Activated CD8-positive, alpha-beta memory T cell treated with anti-CD3 and anti-CD28 coated beads, Interleukin-2, amount 50 U/mL, for 24 hours (primary cell): Measurements from ENCODE around the gene RRP1.

Experiments used
- DNase-seq: peaks from one replicate; pipeline ENCODE4 v3.0.0-alpha.2; 2020; ENCODE audit errors: extremely low read depth

RRP1 gene, protein sequence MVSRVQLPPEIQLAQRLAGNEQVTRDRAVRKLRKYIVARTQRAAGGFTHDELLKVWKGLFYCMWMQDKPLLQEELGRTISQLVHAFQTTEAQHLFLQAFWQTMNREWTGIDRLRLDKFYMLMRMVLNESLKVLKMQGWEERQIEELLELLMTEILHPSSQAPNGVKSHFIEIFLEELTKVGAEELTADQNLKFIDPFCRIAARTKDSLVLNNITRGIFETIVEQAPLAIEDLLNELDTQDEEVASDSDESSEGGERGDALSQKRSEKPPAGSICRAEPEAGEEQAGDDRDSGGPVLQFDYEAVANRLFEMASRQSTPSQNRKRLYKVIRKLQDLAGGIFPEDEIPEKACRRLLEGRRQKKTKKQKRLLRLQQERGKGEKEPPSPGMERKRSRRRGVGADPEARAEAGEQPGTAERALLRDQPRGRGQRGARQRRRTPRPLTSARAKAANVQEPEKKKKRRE

DNA sequence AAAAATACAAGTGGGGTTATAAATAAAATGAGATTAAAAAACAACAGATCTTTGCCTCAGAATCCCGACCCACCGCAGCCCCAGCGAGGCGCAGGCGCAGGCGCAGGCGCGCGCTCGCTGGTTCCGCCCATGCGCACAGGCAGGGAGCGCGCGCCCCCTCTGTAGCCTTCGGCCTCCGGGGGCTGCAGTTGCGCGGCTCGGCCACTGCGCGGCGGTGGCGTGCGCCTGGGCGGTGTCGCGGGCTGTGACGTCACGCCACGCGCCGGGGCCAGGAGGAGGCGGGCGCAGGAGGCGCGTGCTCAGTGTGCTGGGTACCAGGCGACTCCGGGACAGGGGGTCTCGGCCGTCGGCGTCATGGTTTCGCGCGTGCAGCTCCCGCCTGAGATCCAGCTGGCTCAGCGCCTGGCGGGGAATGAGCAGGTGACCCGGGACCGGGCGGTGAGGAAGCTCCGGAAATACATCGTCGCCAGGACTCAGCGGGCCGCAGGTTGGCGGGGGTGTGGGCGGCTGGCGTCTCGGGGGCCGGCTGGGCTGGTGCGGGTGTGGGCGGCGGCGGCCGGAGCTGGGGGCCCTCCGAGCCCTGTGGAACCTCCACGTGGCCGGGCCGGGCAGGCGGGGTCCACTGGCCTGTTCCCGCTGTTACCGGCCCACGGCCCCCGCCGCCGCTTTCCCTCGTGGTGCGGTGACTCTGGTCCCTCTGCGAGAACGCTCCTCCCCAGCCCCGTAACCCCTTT lies at the start of gene RRP1:
Gene RRP1, plus strand, starts transcription at position 302 of the 734 bp plus-strand sequence. Its CDS starts 53 bp downstream, at position 355.
- DNase-seq, result peak; percentile 70

DNA sequence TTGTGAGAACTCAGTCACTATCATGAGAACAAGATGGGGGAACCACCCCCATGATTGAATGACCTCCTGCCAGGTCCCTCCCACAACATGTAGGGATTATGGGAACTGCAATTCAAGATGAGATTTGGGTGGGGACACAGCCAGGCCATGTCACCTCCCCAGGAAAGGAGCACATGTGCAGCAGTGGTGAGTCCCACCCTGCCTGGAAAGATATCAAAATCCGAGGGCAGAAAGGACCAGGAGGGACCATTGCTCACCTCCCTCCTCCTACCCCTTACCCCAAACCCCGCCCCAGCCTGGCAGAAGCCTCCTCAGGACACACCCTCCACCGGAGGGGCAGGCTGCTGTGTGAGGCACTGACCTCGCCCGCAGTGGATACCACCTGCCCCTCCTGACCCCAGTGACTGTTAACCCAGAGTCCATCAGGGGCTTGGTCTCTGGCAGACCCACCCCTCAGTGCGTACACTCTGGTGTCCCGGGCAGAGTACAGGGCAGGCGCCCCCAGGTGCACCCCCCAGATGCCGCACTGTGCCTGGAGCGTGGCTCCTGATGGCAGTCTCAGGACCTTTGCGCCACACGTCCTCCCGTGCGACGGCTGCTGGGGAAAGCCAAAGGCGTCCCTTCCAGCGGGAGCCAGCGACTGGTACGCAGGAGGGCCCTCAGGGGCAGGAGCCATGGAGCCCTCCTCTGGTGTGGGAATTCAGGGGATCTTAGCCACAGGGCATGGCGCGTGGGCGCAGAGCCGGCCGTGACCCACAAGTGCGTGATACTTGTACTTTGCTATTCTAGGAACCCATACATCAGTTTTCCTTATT lies 49.5 kb upstream of the RRP1 start:
- no peak for DNase-seq

DNA sequence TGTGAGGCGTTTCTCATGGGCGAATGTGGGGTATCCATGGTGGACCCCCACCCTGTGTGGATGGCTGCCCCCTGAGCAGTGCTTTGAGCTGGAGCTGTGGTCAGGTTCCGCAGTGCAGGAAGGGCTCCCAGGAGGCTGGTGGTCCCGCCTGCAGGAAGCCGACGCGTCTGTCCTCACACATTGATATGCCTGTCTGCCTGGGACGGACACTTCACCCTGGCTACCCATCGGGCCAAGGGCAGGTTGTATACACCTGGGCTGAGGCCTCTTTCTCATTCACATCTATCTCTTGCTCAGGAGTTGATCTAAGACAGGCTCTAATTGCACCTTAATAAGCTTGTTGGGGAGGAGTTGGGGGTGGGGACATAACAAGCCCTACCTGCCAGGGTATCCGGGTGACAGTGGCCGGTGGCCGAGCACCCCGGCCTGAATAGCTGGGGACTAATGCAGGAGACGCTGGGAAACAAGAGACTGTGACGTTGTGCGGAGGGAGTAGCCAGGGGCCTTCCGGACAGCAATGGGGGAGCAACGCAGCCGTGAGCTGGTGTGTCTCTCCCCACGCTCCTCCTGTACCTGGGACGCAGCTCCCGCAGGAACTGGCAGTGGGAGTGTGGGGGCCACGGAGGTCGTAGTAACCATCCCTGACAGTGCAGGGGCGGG lies 48.8 kb upstream of the RRP1 start:
- no peak for DNase-seq

DNA sequence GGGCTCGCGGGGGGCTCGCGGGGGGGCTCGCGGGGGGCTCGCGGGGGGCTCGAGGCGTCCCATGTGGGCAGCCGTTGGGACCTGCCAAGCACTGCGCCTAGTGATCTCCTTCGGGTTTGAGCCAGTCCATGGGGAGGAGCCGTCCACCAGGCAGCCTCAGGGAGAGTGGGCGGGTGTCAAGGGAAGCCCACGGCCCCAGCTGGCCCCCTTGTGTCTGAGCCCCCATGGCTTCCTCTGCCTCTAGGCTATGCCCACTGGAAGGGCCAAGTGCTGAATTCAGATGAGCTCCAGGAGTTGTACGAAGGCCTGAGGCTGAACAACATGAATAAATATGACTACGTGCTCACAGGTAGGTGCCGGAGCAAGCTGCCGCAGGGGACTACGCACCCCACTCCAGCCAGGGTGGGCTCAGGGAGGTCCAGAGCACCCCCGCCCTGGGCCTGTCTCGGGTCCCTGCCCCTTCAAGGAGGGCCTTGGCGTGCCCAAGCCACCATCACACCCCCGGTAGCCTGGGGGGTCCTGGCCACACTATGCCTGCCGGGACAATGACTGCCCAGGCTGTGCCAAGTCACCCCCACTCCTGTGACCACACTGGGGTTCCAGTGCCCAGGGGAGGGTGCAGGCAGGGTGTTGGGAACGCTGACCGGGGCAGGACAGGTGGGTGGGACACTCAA lies 47.8 kb upstream of the RRP1 start:
- no peak for DNase-seq

DNA sequence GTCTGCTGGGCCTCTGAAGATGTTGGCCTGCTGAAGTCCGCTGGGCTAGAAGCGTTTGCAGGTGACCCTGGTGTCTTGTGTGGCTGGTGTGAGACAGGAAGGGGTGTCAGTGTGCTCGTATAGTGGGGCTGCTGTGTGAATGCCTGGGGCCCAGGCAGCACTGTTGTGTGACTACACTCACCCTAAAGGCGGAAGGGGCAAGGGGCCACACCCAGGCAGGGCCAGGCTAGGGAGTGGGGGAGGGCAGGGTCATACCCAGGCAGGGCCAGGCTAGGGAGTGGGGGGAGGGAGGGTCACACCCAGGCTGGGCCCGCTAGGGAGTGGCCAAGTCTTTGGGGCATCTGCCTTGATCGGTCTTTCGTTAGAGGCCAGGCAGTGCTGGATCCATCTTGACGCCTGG lies 45.4 kb upstream of the RRP1 start:
- no peak for DNase-seq

DNA sequence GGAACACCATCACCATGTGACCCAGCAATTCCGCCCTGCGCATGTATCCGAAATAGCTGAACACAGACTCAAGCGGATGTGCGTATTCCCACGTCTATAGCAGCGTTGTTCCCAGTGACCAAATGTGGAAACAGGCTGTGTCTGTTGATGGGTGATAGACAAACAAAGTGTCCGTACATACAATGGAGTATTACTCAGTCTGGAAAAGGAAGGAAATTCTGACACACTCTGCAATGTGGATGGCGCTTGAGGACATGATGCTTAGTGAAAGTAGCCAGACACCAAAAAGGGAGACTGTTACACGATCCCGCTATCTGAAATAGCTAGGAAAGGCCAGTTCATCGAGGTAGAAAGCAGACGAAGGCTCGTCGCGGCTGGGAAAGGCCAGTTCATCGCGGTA lies 44.7 kb upstream of the RRP1 start:
- DNase-seq, result no peak

DNA sequence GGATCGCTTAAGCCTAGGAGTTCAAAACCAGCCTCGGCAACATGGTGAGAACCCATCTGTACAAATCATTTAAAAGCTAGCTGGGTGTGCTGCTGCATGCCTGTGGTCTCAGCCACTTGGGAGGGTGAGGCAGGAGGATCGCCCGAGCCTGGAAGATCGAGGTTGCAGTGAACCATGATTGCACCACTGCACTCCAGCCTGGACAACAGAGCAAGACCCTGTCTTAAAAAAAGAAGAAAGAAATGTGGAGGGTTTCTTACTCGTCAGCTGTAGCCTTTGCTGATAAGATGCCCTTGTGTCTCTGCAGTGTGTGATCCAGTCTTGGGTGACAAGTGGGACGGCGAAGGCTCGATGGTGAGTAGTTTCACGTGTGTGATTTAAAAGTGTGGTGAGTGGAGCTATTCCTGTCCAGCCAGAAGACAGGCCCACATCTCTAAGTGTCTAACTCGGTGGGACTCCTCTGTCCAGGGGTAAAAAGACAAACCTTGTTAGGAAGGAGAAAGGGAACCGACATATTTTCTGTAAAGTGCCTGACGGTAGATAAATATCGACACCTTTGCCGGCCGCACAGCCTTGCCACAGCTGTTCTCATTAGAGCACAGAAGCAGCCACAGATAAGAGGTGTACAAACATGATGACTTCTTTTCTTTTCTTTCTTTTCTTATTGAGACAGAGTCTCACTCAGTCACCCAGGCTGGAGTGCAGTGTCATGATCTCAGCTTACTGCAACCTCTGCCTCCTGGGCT lies 43.4 kb upstream of the RRP1 start:
- DNase-seq, result no peak

DNA sequence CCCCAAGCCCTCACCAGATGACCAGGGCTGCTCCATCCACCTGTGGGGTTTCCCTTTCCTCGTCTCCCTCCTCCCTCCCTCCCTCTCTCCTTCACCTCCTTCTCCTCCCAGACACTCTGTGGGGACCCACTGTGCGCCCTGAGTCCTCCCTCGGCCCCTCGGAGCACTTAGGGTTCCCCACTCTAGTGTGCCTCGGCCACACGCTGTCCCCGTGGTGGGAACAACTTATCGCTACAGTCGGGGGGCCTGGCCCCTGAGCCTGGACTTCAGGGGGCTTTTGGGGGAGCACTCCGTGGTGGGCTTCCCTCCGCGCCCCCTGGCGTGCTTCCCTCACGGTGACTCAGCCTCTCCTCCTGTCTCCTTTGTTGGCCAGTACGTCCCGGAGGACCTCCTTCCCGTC lies 40.8 kb upstream of the RRP1 start:
- no peak for DNase-seq

DNA sequence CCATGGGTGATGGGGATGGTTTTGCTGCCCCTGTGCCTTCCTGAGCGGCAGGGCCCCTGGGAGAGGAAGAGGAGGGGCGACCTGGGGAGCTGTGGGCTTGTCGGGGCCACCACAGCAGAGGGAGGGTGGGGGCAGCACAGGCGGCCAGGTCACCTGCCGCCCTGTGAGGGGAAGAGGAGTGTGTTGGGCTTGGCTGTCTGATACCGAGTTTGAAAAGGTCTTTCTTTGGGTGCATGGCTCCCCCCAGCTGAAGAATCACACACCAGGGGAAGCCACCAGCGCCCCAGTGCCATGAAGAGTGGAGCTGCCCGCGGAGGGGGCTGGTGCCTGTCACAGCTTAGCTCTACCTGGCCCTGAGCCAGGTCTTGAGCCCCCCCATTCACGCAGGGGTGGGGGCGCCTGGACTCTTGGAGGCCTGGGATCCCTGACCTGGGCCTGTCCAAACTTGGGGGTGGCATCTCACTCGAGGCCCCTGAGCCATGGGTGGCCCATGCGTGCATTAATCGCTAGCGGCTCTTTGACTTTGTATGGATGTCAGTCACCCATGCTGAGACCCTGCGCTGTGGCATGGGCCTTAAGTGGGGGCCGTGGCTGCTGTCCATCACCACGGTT lies 39.6 kb upstream of the RRP1 start:
- DNase-seq, result no peak

DNA sequence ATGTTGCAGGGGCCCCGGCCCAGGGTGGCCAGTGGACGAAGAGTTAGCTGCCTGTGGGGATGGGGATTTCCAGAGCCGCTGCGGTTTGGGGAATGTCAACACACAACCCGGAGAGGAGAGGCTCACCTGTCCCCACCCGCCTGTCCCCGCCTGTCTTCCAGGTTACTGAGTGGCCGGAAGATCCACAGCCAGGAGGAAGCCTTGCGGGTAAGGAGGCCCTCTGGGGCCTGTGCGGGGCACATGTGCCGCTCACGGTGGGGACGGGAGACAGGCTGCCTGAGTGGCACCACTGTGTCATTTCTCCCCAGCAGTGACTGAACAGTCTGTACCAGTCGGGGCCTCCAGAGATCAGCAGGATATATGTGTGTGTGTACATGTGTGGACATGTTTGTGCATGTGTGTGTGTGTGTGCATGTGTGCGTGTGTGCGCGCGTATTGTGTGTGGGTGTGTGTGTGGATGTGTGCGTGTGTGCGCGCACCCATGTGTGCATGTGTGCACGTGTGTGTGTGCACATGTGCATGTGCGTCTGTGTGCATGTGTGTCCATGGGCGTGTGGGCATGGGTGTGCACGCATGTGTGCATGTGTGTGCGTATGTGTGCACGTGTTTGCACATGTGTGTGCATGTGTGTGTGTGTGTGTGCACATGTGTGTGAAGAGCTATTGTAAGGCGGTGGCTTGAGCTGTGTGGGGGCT lies 38.9 kb upstream of the RRP1 start:
- DNase-seq, result no peak

DNA sequence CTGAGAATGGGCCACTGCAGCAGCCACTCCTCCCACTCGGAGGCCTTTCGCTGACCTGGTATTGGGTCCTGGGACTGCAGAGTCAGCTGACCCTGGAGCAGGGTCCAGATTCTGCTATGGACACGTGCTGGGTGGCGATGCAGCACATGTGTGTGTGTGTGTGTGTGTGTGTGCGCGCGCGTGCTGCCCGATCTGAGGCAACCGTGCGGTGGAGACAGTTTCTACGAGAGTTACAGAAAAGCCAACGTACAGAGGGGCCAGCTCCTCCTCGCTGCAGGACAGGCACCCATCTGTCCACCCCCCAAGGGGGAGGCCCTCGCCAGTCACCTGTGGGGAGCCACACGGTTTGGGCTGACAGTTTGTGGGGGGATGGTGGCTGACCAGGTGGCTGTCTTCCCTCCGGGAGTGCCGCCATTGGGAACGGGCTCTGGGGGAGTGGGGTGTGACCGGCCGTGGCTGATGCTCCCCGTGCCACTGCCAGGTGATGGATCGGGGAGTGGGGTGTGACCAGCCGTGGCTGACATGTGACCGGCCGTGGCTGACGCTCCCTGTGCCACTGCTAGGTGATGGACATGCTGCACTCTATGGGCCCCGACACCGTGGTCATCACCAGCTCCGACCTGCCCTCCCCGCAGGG lies 37.3 kb upstream of the RRP1 start:
- DNase-seq, result no peak

DNA sequence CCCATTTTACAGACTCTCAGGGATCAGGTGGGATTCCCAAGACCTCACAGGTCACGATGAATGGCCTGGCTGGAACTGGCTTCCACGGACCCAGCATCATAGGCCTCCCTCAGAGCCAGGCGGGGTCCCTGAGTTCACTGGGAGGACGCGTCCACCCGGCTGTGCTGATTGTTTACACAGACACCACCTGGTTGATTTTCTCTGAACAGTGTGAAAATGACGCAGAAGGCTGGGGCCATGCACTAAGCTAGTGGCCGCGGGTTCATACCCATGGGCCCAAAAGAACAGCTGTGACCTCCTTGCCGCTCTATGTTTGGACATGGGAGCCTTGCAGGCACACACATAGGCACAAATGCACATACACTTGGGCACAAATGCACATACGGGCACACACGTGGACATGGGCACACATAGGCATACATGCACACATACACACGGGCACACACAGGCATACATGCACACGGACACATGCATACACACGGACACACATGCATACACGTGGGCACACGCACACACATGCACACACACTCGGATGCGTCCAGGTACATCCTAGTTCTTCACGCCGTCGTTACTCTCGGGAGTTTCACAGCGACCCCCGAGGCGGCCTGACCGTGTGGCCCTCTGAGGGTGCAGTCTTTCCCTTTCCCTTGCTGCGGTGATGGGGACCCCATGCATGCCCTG lies 36.5 kb upstream of the RRP1 start:
- DNase-seq, result no peak

DNA sequence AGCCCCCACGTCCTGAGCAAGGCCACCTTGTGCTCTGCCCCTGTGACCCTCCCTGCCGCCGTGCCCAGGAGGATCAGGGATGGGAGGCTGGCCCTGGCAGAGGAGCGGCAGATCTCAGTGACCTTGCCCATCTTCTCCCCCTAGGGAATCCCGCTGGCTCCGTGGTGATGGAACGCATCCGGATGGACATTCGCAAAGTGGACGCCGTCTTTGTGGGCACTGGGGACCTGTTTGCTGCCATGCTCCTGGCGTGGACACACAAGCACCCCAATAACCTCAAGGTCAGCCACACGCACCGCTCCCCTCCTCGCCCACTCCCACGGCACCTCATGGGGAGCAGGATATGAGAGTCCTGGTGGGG lies 36.0 kb upstream of the RRP1 start:
- DNase-seq, result no peak

DNA sequence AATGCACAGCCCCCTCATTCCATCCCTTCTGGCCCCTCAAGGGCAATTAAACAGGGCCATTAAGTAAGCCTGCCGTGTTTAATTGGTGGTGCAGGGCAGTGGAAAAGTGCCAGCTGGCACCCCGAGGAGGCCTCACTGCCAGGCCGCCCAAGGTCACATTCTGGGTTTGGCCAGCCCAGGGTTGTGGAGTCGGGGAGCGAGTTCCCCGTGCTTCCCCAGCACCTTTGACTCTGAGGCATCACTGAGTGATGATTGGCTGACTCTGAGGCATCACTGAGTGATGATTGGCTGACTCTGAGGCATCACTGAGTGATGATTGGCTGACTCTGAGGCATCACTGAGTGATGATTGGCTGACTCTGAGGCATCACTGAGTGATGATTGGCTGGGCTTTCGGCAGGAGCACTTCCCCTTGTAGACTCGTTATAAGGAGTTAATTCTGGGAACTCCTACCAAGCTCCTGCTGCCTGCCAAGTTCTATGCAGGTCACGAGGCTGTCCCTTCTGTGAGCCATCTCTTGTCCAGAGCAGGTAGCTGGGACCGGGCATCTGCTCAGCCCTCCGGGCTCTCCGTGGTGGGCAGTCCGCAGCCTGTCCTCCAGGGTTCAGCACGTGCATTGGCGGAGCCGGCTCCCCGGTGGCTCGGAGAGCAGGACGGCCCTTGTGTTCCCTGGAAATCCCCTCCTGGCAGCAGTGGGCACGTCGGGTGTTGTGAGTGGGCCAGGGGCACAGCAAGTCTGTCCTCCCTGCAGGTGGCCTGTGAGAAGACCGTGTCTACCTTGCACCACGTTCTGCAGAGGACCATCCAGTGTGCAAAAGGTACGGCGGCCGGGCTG lies 34.2 kb upstream of the RRP1 start:
- DNase-seq, result no peak

DNA sequence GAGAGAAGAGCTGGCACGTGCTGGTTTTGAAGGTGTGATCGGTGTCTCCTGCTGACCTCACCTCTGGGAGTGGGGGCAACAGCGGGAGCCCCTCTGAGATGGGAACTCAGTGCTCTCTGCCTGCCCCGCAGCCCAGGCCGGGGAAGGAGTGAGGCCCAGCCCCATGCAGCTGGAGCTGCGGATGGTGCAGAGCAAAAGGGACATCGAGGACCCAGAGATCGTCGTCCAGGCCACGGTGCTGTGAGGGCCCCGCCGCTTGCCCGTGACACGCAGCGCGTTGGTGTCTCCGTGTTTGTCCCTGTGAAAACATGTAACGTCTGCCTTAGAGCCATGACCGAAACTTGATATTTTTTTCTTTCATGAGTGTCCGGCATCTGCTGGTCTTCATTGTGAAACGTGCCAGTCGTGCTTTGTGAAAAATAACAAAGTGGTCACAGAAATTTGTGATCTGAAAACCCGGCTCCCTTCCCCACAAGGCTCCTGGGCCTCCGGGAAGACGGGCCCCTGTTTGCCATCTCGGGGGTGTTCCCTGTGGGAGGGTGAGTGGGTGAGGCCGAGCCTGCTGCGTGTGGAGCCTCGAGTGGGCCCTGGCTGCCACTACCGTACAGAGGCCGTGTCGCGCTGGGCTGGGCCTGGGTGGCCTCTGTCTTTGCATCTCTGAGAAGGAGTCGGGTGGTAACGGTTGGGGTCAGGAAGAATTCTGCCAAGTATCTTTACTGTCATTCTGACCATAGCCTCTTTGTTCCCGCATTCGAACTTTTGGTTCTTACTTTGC lies 33.4 kb upstream of the RRP1 start:
- no peak for DNase-seq

DNA sequence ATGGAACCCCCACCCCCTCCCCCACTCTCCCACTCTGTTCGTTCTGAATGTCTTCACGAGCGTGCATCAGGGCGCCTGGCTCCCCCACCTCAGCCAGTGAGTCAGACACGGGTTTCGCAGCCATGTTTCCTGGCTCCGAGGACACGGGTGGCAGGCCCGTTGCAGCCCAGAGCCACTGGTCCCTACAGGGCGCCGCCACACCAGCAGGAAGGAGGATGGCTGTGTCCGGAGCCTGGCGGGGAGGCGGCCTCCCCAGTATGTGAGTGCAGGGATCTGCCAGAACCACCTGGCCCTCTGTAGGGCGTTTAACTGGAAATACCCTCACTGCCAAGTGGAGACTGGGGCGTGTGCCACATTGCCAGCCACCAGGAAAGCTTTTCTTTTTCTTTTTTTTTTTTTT lies 31.8 kb upstream of the RRP1 start:
- no peak for DNase-seq
